K562 (cell line): ENCODE measurements around the gene RPL28. TPM values are rescaled to one million over a fixed set of nuclear protein-coding genes. Genes with fewer than 3 reads are reported as not detected.

ENCODE experiments used
- ATAC-seq: fragments of 200-7000 bp; cut with Tn5 transposase; 3 replicates; pipeline ENCODE4 v1.9.1; 2020; ENCODE audit warnings: moderate library complexity
- Bru-seq: library from RNA; stranded (reverse); fragments of 400-500 nt; gene quantifications from one replicate; lab custom pipeline; 2021; lab: Mats Ljungman, UMichigan
- BruChase-seq, 2 experiments: library from RNA; stranded (reverse); fragments of 400-500 nt; gene quantifications; one replicate each; lab custom pipeline; 2021; lab: Mats Ljungman, UMichigan
- BruUV-seq: library from RNA; stranded (reverse); fragments of 400-500 nt; replicated peaks from 2 replicates; lab custom pipeline; 2021; lab: Mats Ljungman, UMichigan
- CTCF ChIA-PET: fragments of 300-600 bp; formaldehyde crosslinking; extraction: SDS; loops from one replicate; lab custom pipeline; 2021; ENCODE audit warnings: low intra/inter-chr PET ratio; lab: Yijun Ruan, JAX
- POLR2A ChIA-PET: fragments of 300-600, 350-650 bp; sonication (Branson Sonifier 250); formaldehyde crosslinking; extraction: SDS; loops from one replicate; lab custom pipeline; 2021; ENCODE audit warnings: antibody characterized with exemption, inconsistent platforms; lab: Yijun Ruan, JAX
- DNase-seq, 4 experiments: peaks; one replicate each; pipeline versions ENCODE4 v3.0.0 to v3.0.0-alpha.2; 2011 to 2018; ENCODE audit warnings: low spot score in 3 of 4, mixed read lengths in 3 of 4; ENCODE audit errors: extremely low read depth in 1 of 4
- FAIRE-seq: peaks from 2 replicates; lab custom pipeline; 2011; peaks lifted over from hg19 to GRCh38; lab: Jason Lieb, UNC
- H2AFZ ChIP-seq: 2 replicates; pipeline ENCODE4 v1.6.0; 2011; ENCODE audit warnings: low read depth, low read length, control low read depth, inconsistent platforms
- H3K27ac ChIP-seq: fragments of 200-600 bp; 3 replicates; pipeline ENCODE4 v1.8.0; 2011; ENCODE audit warnings: low read depth, mild to moderate bottlenecking, control low read depth, inconsistent platforms, low read length, moderate library complexity, mixed read lengths; ENCODE audit errors: extremely low read depth
- H3K27me3 ChIP-seq, 2 experiments: fragments of 300-600 bp in 1 of 2; 2 replicates in 1 of 2; 3 replicates in 1 of 2; pipeline versions ENCODE4 v1.6.0 to v1.8.0; 2011; ENCODE audit warnings: inconsistent platforms in 2 of 2, low read length in 2 of 2, mild to moderate bottlenecking in 1 of 2, mixed read lengths in 1 of 2, moderate library complexity in 1 of 2; ENCODE audit not compliant: control insufficient read depth in 2 of 2, insufficient read depth in 2 of 2
- H3K36me3 ChIP-seq: fragments of 300-600 bp; 3 replicates; pipeline ENCODE4 v1.8.0; 2011; ENCODE audit warnings: mild to moderate bottlenecking, low read length, inconsistent platforms; ENCODE audit not compliant: control insufficient read depth, insufficient read depth
- H3K4me1 ChIP-seq, 2 experiments: fragments of 200-600 bp in 1 of 2; replicated peaks in 1 of 2; 2 replicates in 1 of 2; 3 replicates in 1 of 2; pipeline versions ENCODE4 v1.5.1 to v1.8.0; 2011; ENCODE audit warnings: inconsistent platforms in 2 of 2, low read length in 2 of 2, mild to moderate bottlenecking in 1 of 2, mixed read lengths in 1 of 2, moderate library complexity in 1 of 2; ENCODE audit not compliant: control insufficient read depth in 2 of 2, insufficient read depth in 2 of 2
- H3K4me2 ChIP-seq: 2 replicates; pipeline ENCODE4 v1.6.1; 2011; ENCODE audit warnings: low read length, control low read depth, inconsistent platforms, mixed read lengths; ENCODE audit not compliant: insufficient read depth
- H3K4me3 ChIP-seq: fragments of 200-600 bp; sonication (generic), shearing (Covaris generic); 2 replicates; pipeline ENCODE4 v1.5.1; 2016; ENCODE audit warnings: control low read depth, inconsistent platforms
- H3K79me2 ChIP-seq: fragments of 200-600 bp; 3 replicates; pipeline ENCODE4 v1.8.0; 2011; ENCODE audit warnings: low read length, inconsistent platforms; ENCODE audit not compliant: control insufficient read depth, insufficient read depth
- H3K9ac ChIP-seq, 2 experiments: 2 replicates each; pipeline versions ENCODE4 v1.6.0 to v1.6.1; 2011; ENCODE audit warnings: low read depth in 2 of 2, low read length in 2 of 2, control low read depth in 1 of 2, inconsistent platforms in 1 of 2, mild to moderate bottlenecking in 1 of 2, mixed read lengths in 1 of 2; ENCODE audit not compliant: insufficient read depth in 1 of 2
- H3K9me1 ChIP-seq: one replicate; pipeline ENCODE4 v1.6.0; 2011; ENCODE audit warnings: inconsistent platforms, mild to moderate bottlenecking, low read length, moderate library complexity; ENCODE audit not compliant: control insufficient read depth, insufficient read depth
- H3K9me3 ChIP-seq: replicated peaks from 2 replicates; pipeline ENCODE4 v1.5.1; 2011; ENCODE audit warnings: low read depth, low read length, inconsistent platforms; ENCODE audit not compliant: control insufficient read depth, insufficient read depth
- H4K20me1 ChIP-seq: replicated peaks from 2 replicates; pipeline ENCODE4 v1.6.1; 2011; ENCODE audit warnings: low read length, inconsistent platforms, mixed read lengths; ENCODE audit not compliant: control insufficient read depth, insufficient read depth
- ATF3 ChIP-seq, 2 experiments: fragments of 450-650 bp in 1 of 2; sonication (generic) in 1 of 2; formaldehyde crosslinking in 1 of 2; IDR thresholded peaks in 1 of 2; conservative IDR thresholded peaks in 1 of 2; 2 replicates each; pipeline versions ENCODE4 v1.6.1 to v1.8.1; 2016 to 2023; ENCODE audit warnings: mild to moderate bottlenecking in 2 of 2, moderate library complexity in 2 of 2, inconsistent platforms in 1 of 2, missing genetic modification reagents in 1 of 2
- BRD4 ChIP-seq: fragments of 200-600 bp; sonication (generic); IDR thresholded peaks from 2 replicates; pipeline ENCODE4 v1.6.1; 2017; ENCODE audit warnings: inconsistent platforms
- BRF1 ChIP-seq: IDR thresholded peaks from 3 replicates; pipeline ENCODE4 v1.6.1; 2011; ENCODE audit warnings: borderline replicate concordance, mild to moderate bottlenecking; ENCODE audit not compliant: insufficient read length; ENCODE audit errors: extremely low read depth
- CBX1 ChIP-seq: sonication (generic); IDR thresholded peaks from 2 replicates; pipeline ENCODE4 v1.6.1; 2016; ENCODE audit warnings: antibody characterized with exemption, low read depth, mild to moderate bottlenecking
- NKRF ChIP-seq: fragments of 450-650 bp; IDR thresholded peaks from 2 replicates; pipeline ENCODE4 v1.6.1; 2016; ENCODE audit warnings: borderline replicate concordance
- NUFIP1 ChIP-seq: fragments of 450-650 bp; IDR thresholded peaks from 2 replicates; pipeline ENCODE4 v1.6.1; 2018; ENCODE audit not compliant: partially characterized antibody
- ZNF699 ChIP-seq: fragments of 250-450 bp; sonication (Bioruptor Pico); IDR thresholded peaks from 2 replicates; pipeline ENCODE4 v1.8.0; 2021; ENCODE audit warnings: mild to moderate bottlenecking, moderate library complexity; ENCODE audit not compliant: insufficient replicate concordance
- WGBS: fragments of 100-300 bp; shearing (Covaris generic); methylation state at CpG from one replicate; pipeline ENCODE4 v1.1.6; 2016; ENCODE audit warnings: low coverage, mixed read lengths; ENCODE audit not compliant: insufficient coverage; ENCODE audit errors: missing lambda C conversion rate; 5-methylcytosine and 5-hydroxymethylcytosine counted together
- in situ Hi-C: fragments of 300-500 bp; cut with MboI; formaldehyde crosslinking; loops from 4 replicates; pipeline ENCODE4 v1.15.0; 2018; ENCODE audit warnings: inconsistent platforms, mixed read lengths
- intact Hi-C: fragments of 100-400 bp; cut with micrococcal nuclease; formaldehyde crosslinking; loops from 2 replicates; pipeline ENCODE4 v1.14.2; 2022
- long read RNA-seq, 3 experiments: library from polyadenylated mRNA in 2 of 3; library from RNA in 1 of 3; unstranded in 2 of 3; stranded (forward) in 1 of 3; transcript quantifications; one replicate each; pipeline ENCODE4 v2.0.0, GENCODE V29; 2019 to 2022
- polyA minus RNA-seq, 3 experiments: library from RNA; depleted of rRNA, polyadenylated mRNA; stranded (reverse); fragments of >200 nt; gene quantifications; 2 replicates each; pipeline ENCODE4 v1.2.3, GENCODE V29; 2011
- polyA plus RNA-seq, 8 experiments: library from polyadenylated mRNA; depleted of rRNA in 4 of 8; stranded (reverse) in 5 of 8; unstranded in 3 of 8; fragments of >200 nt; fragmentation: Nextera tagmentation in 2 of 8; fragmentation: Illumina TruSeq in 1 of 8; extraction: Ambion mirVana in 2 of 8; extraction: Trizol in 1 of 8; gene quantifications; 2 replicates each; pipeline versions ENCODE4 v1.2.1 to v1.2.3, GENCODE V29; 2011 to 2014; ENCODE audit warnings: inconsistent platforms in 1 of 8, missing spikeins in 1 of 8
- total RNA-seq, 7 experiments: library from RNA; depleted of rRNA in 6 of 7; stranded (reverse); fragments of >200 nt in 6 of 7; fragmentation: Illumina TruSeq in 2 of 7; extraction: Trizol in 2 of 7; gene quantifications; 2 replicates each; pipeline versions ENCODE4 v1.2.1 to v1.2.3, GENCODE V29; 2011 to 2021; ENCODE audit warnings: low replicate concordance in 1 of 7
- TF ChIP-seq, protein P1 (sequence below): fragments of 250-450 bp; sonication (Bioruptor Pico); IDR thresholded peaks from 2 replicates; pipeline ENCODE4 v1.9.0; 2021; ENCODE audit warnings: mild to moderate bottlenecking
- TF ChIP-seq, protein P2 (sequence below): fragments of 450-650 bp; formaldehyde crosslinking; conservative IDR thresholded peaks from 2 replicates; pipeline ENCODE4 v1.4.0; 2022; ENCODE audit warnings: mild to moderate bottlenecking, missing genetic modification characterization

Gene RPL28
- 78.5 and 202 TPM in 2 replicates for total RNA-seq (2011; cell fraction: chromatin; rRNA removed; ENCODE audit: low replicate concordance)
- 202 and 211 TPM in 2 replicates for total RNA-seq (2011; cell fraction: nucleolus; rRNA removed)
- 221 and 509 TPM in 2 replicates for total RNA-seq (2011; cell fraction: nucleoplasm; rRNA removed)
- total RNA-seq (2014; rRNA removed) (888 and 1,279 TPM in 2 replicates), total RNA-seq (2014; rRNA removed; fragmentation: Illumina TruSeq; extraction: Trizol) (387 and 446 TPM in 2 replicates), total RNA-seq (2015; rRNA removed; fragmentation: Illumina TruSeq; extraction: Trizol) (1,141 and 1,299 TPM in 2 replicates), total RNA-seq (2021) (2,979 and 3,106 TPM in 2 replicates), polyA plus RNA-seq (2011; rRNA removed) (124 and 523 TPM in 2 replicates), polyA plus RNA-seq (2014; fragmentation: Illumina TruSeq; extraction: Trizol) (1,998 and 2,071 TPM in 2 replicates), polyA plus RNA-seq (2014; fragmentation: Nextera tagmentation; extraction: Ambion mirVana) (100 to 1,000 TPM; 257 to 287 TPM), polyA plus RNA-seq (2014; rRNA removed) (622 and 687 TPM in 2 replicates), polyA minus RNA-seq (2011; rRNA and poly(A)+ RNA removed) (188 and 199 TPM in 2 replicates), Bru-seq, nascent RNA (percentile 97 among the genes with signal in this experiment), BruChase-seq, experiment 1, labeled RNA remaining after a 2-hour chase (percentile 97 among the genes with signal in this experiment), BruChase-seq, experiment 2, labeled RNA remaining after a 6-hour chase (percentile 97 among the genes with signal in this experiment)
- 1,570 and 2,080 TPM in 2 replicates for polyA plus RNA-seq (2011; cell fraction: cytosol; rRNA removed)
- 332 and 368 TPM in 2 replicates for polyA plus RNA-seq (2011; cell fraction: nucleus; rRNA removed)
- 3,306 and 3,436 TPM in 2 replicates for polyA plus RNA-seq (2012)
- polyA minus RNA-seq (2011; cell fraction: cytosol; rRNA and poly(A)+ RNA removed), result 1,426 and 2,754 TPM in 2 replicates
- polyA minus RNA-seq (2011; cell fraction: nucleus; rRNA and poly(A)+ RNA removed), result 135 and 241 TPM in 2 replicates
- long read RNA-seq, experiment 1, full-length matches to known transcripts, result 959 of 1,513 reads
- long read RNA-seq, experiment 1, partial matches to known transcripts, result 496 of 1,513 reads
- long read RNA-seq, experiment 1, other reads (novel, unspliced or antisense), result 58 of 1,513 reads
- long read RNA-seq, experiment 2, full-length matches to known transcripts, result 2,443 of 2,676 reads
- long read RNA-seq, experiment 2, partial matches to known transcripts, result 140 of 2,676 reads
- long read RNA-seq, experiment 2, other reads (novel, unspliced or antisense), result 93 of 2,676 reads
- long read RNA-seq, experiment 3, full-length matches to known transcripts, result 3,067 of 3,128 reads
- long read RNA-seq, experiment 3, partial matches to known transcripts, result 16 of 3,128 reads
- long read RNA-seq, experiment 3, other reads (novel, unspliced or antisense), result 45 of 3,128 reads

GRCh38 chr19:55385724-55386492 lies at the start of gene RPL28:
Gene RPL28, plus strand, starts transcription at chr19:55385932. Its CDS starts 426 bp downstream, at chr19:55386358.
- Histone ChIP-seq H3K4me3 (peak within 1 kb of the TSS; percentile 77), H3K4me2 (peak within 1 kb of the TSS; percentile 94), H3K9ac (peak within 1 kb of the TSS; percentile 94 to 98), H3K9me1 (peaks cover 17% of the 10 kb centered on the region), H3K4me1 (peaks cover 54 to 66% of the 10 kb centered on the region in 2 experiments), H3K36me3 (peaks cover 50% of the 10 kb centered on the region), H3K9me3 (no peaks in the 10 kb centered on the region; the same call in 1 of the 2 replicates), H4K20me1 (peaks cover 49% of the 10 kb centered on the region), H3K27me3 (no peaks in the 10 kb centered on the region), H3K27ac (peak within 1 kb of the TSS; percentile 97), H2AFZ (peak within 1 kb of the TSS; percentile 99), H3K79me2 (peaks cover 73% of the 10 kb centered on the region)
- peak; percentile 85 to 99 (median 91) for DNase-seq
- POLR2A ChIA-PET, result interaction anchor here (0.6 to 12.9 kb wide), 7 partner anchors 9 to 251 kb away, joined by 3 to 195 read pairs (median 3); partner anchors contain the start of gene UBE2S
- in situ Hi-C loops (no loop called here), intact Hi-C loops (loop anchor here (2.0 to 5.0 kb wide), 3 partner anchors 66 to 169 kb away; no protein-coding TSS in a partner anchor)
- peak; percentile 80 for ATAC-seq
- WGBS, result under 1% methylated on average over 67 of the region's 68 CpGs
- BruUV-seq, result TSS peak; percentile 74
- FAIRE-seq, result peak; percentile 99
- CTCF ChIA-PET, result no interaction called here
- TF ChIP-seq, protein P1, sequence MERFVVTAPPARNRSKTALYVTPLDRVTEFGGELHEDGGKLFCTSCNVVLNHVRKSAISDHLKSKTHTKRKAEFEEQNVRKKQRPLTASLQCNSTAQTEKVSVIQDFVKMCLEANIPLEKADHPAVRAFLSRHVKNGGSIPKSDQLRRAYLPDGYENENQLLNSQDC (CRISPR knock-in tag), result 0 out of 2 replicates have a peak, but pooled peaks have one; percentile 32
- TF ChIP-seq CBX1 (peak; percentile 90; the same call in 1 of the 2 replicates), NKRF (peak; percentile 93), ZNF699 (CRISPR knock-in tag) (no peak), BRF1 (no peak), ATF3 (IDR thresholded peaks at IDR 0.05) (no peak), ATF3 (CRISPR knock-in tag; conservative IDR thresholded peaks at IDR 0.05) (peak; percentile 6; the same call in 1 of the 2 replicates), NUFIP1 (no peak), BRD4 (0 out of 2 replicates have a peak, but pooled peaks have one; percentile 43)
- TF ChIP-seq, protein P2, sequence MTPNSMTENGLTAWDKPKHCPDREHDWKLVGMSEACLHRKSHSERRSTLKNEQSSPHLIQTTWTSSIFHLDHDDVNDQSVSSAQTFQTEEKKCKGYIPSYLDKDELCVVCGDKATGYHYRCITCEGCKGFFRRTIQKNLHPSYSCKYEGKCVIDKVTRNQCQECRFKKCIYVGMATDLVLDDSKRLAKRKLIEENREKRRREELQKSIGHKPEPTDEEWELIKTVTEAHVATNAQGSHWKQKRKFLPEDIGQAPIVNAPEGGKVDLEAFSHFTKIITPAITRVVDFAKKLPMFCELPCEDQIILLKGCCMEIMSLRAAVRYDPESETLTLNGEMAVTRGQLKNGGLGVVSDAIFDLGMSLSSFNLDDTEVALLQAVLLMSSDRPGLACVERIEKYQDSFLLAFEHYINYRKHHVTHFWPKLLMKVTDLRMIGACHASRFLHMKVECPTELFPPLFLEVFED (CRISPR knock-in tag), result peak; percentile 56; the same call in 1 of the 2 replicates
